Upper lobe of left lung (tissue), 6 donors: ENCODE data around the gene SERPINB13. TPM values are rescaled to one million over a fixed set of nuclear protein-coding genes. Genes with fewer than 3 reads are reported as not detected.

ENCODE experiments used
- ATAC-seq, 2 donors: fragments of 200-7000 bp; cut with Tn5 transposase; one replicate each; pipeline ENCODE4 v1.9.1; 2022; ENCODE audit warnings: mild to moderate bottlenecking in 2 of 2, moderate library complexity in 2 of 2; ENCODE audit not compliant: low FRiP score in 2 of 2
- DNase-seq, 2 donors: peaks; one replicate each; pipeline ENCODE4 v3.0.0-alpha.2; 2019 to 2020
- H3K27ac ChIP-seq, 4 donors: fragments of 200-600 bp; sonication (generic); one replicate each; pipeline ENCODE4 v1.5.1; 2016 to 2019
- H3K27me3 ChIP-seq, 4 donors: fragments of 200-600 bp; sonication (generic); one replicate each; pipeline ENCODE4 v1.5.1; 2017 to 2019
- H3K36me3 ChIP-seq, 4 donors: fragments of 200-600 bp; sonication (generic); one replicate each; pipeline ENCODE4 v1.5.1; 2016 to 2019
- H3K4me1 ChIP-seq, 4 donors: fragments of 200-600 bp; sonication (generic); one replicate each; pipeline ENCODE4 v1.5.1; 2018 to 2019
- H3K4me3 ChIP-seq, 4 donors: fragments of 200-600 bp; sonication (generic); one replicate each; pipeline ENCODE4 v1.5.1; 2017 to 2019; ENCODE audit warnings: mild to moderate bottlenecking in 2 of 4, moderate library complexity in 1 of 4
- H3K9me3 ChIP-seq, 4 donors: fragments of 200-600 bp; sonication (generic); one replicate each; pipeline ENCODE4 v1.5.1; 2018 to 2019
- CTCF ChIP-seq, 6 experiments: fragments of 450-650 bp in 4 of 6; fragments of 200-600 bp in 2 of 6; sonication (generic) in 2 of 6; IDR thresholded peaks; one replicate each; pipeline ENCODE4 v1.5.1; 2016 to 2019; ENCODE audit warnings: antibody characterized with exemption in 6 of 6
- EP300 ChIP-seq, 4 donors: sonication (generic); formaldehyde crosslinking; IDR thresholded peaks; one replicate each; pipeline ENCODE4 v1.5.1; 2017; ENCODE audit warnings: antibody characterized with exemption in 4 of 4, control low read depth in 2 of 4
- POLR2A ChIP-seq, 4 donors: fragments of 450-650 bp; IDR thresholded peaks; one replicate each; pipeline ENCODE4 v1.5.1; 2016 to 2017; ENCODE audit warnings: antibody characterized with exemption in 4 of 4, mild to moderate bottlenecking in 2 of 4
- POLR2AphosphoS5 ChIP-seq, 2 donors: sonication (generic); formaldehyde crosslinking; IDR thresholded peaks; one replicate each; pipeline ENCODE4 v1.5.1; 2017; ENCODE audit warnings: antibody characterized with exemption in 2 of 2
- WGBS, 2 donors: methylation state at CpG; one replicate each; pipeline ENCODE4 v1.1.5; 2017 to 2018; 5-methylcytosine and 5-hydroxymethylcytosine counted together
- total RNA-seq, 6 donors: library from RNA; depleted of rRNA in 4 of 6; stranded (reverse); fragments of >200 nt in 4 of 6; gene quantifications; one replicate each; pipeline versions ENCODE4 v1.1.0 to v1.2.1, GENCODE V29; 2016 to 2021
- donor health status: DM: no; HTN: no; CAD: no; lungs with moderate emphysema.
- donor health status: DM: no; HTN: yes; CAD: no; lungs with severe emphysema.

Gene SERPINB13
- total RNA-seq, 6 donors from 2014 or later = 3.9 TPM; not detected in 5

GRCh38 chr18:63648241-63648640, 61.1 kb downstream of the SERPINB13 start:
- ATAC-seq (no peak), DNase-seq (no peak)
- no peak overlapping the region for H3K27ac ChIP-seq
- H3K9me3 ChIP-seq = no peaks in the 10 kb centered on the region
- no peaks in the 10 kb centered on the region for H3K4me1 ChIP-seq
- H3K4me3 ChIP-seq = no peak overlapping the region
- H3K36me3 ChIP-seq = no peaks in the 10 kb centered on the region
- TF ChIP-seq POLR2A (IDR thresholded peaks at IDR 0.05) (no peak), EP300 (IDR thresholded peaks at IDR 0.05) (no peak), POLR2AphosphoS5 (IDR thresholded peaks at IDR 0.05) (no peak), CTCF (IDR thresholded peaks at IDR 0.05) (no peak)
- no peaks in the 10 kb centered on the region for H3K27me3 ChIP-seq
- WGBS, 2 donors = 67 to 68% methylated on average over 7 of the region's 7 CpGs

Other genes starting within 250 kb of the SERPINB13 start
- gene KDSR, start 220.1 kb upstream of the SERPINB13 start, total RNA-seq = 10 to 100 TPM; 26.2 to 68.8 (median 45.2) TPM
- gene VPS4B, start 164.9 kb upstream of the SERPINB13 start, total RNA-seq = 10 to 100 TPM; 24.1 to 63.7 (median 37.9) TPM
- gene SERPINB5, start 110.4 kb upstream of the SERPINB13 start, total RNA-seq = under 1 TPM in 2 of 6 donors, not detected in 4; 0.61 to 0.98 TPM
- gene SERPINB12, start 45.0 kb upstream of the SERPINB13 start, total RNA-seq = not detected
- gene SERPINB4, start 56.9 kb downstream of the SERPINB13 start, total RNA-seq = 1 to 10 TPM in 1 of 6 donors, not detected in 5; 2.6 TPM
- gene SERPINB3, start 74.5 kb downstream of the SERPINB13 start, total RNA-seq = 10 to 100 TPM in 1 of 6 donors, under 1 TPM in 1, not detected in 4; 0.30 to 63.6 TPM
- 10 to 100 TPM in 1 of 6 donors, under 1 TPM in 1, not detected in 4; 0.46 to 12.8 TPM for gene SERPINB11, start 115.6 kb downstream of the SERPINB13 start, total RNA-seq
- gene SERPINB7, start 188.1 kb downstream of the SERPINB13 start, total RNA-seq = 1 to 10 TPM in 1 of 6 donors, not detected in 5; 1.3 TPM